MCF 10A (cell line): ENCODE data around the gene ASB3. TPM values are rescaled to one million over a fixed set of nuclear protein-coding genes. Genes with fewer than 3 reads are reported as not detected.

Experiments
- BruUV-seq: library from RNA; stranded (reverse); fragments of 400-500 nt; replicated peaks from 2 replicates; lab custom pipeline; 2021; lab: Mats Ljungman, UMichigan
- CTCF ChIA-PET: fragments of 300-600 bp; sonication (Branson Sonifier 250); formaldehyde crosslinking; extraction: SDS; loops from one replicate; lab custom pipeline; 2021; ENCODE audit warnings: antibody characterized with exemption, inconsistent platforms; lab: Yijun Ruan, JAX
- POLR2A ChIA-PET: fragments of 300-600, 350-650 bp; sonication (Branson Sonifier 250); formaldehyde crosslinking; extraction: SDS; loops from one replicate; lab custom pipeline; 2020; ENCODE audit warnings: antibody characterized with exemption, inconsistent platforms; lab: Yijun Ruan, JAX
- DNase-seq: peaks from one replicate; pipeline ENCODE4 v3.0.0-alpha.2; 2018; ENCODE audit not compliant: unreplicated experiment
- H3K27ac Mint-ChIP-seq: one replicate; pipeline ENCODE4 v1.8.0; 2022; ENCODE audit warnings: mild to moderate bottlenecking, low read depth, mixed read lengths; ENCODE audit not compliant: unreplicated experiment
- H3K27me3 Mint-ChIP-seq: one replicate; pipeline ENCODE4 v1.8.0; 2022; ENCODE audit warnings: mixed read lengths; ENCODE audit not compliant: insufficient read depth, unreplicated experiment
- H3K36me3 Mint-ChIP-seq: one replicate; pipeline ENCODE4 v1.8.0; 2022; ENCODE audit warnings: mild to moderate bottlenecking, moderate library complexity, mixed read lengths; ENCODE audit not compliant: insufficient read depth, unreplicated experiment
- H3K4me1 Mint-ChIP-seq: one replicate; pipeline ENCODE4 v1.8.0; 2022; ENCODE audit warnings: mixed read lengths; ENCODE audit not compliant: insufficient read depth, unreplicated experiment
- H3K4me3 Mint-ChIP-seq: one replicate; pipeline ENCODE4 v1.8.0; 2022; ENCODE audit warnings: mild to moderate bottlenecking, moderate library complexity, mixed read lengths; ENCODE audit not compliant: unreplicated experiment
- H3K9me3 Mint-ChIP-seq: one replicate; pipeline ENCODE4 v1.8.0; 2022; ENCODE audit warnings: mixed read lengths; ENCODE audit not compliant: unreplicated experiment
- intact Hi-C: fragments of 100-400 bp; cut with micrococcal nuclease; formaldehyde crosslinking; loops from 2 replicates; pipeline ENCODE4 v1.14.1; 2022
- total RNA-seq: library from RNA; stranded (reverse); gene quantifications from 2 replicates; pipeline ENCODE4 v1.2.3, GENCODE V29; 2022
- TF ChIP-seq, protein P1 (sequence below): fragments of 200-600 bp; IDR thresholded peaks from one replicate; pipeline ENCODE4 v1.8.0; 2022; ENCODE audit warnings: antibody characterized with exemption, mild to moderate bottlenecking; ENCODE audit not compliant: unreplicated experiment

The ASB3 gene
- total RNA-seq, 1 experiment from 2014 or later = 19.7 TPM

DNA sequence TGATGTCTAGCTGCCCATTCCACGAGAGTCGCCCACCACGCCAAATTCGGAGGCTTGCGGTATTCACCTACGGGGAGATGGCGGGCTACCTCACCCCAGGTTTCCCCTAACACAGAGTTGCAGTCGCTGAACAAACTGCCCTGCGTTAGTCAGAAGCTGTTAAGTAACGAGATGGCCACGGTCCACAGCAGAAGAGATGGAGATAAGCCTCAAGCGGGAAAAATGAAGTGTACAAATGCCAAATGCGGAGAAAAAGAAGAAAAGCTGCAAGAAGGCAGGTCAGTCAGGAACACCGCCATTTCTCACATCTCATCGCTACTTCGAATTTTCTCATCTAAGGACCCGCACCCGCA is 425 bp downstream of the ASB3 start:
- Mint-ChIP-seq H3K4me1 (peaks cover 12% of the 10 kb centered on the region), H3K27me3 (no peaks in the 10 kb centered on the region), H3K27ac (peak overlapping the region; percentile 62), H3K4me3 (peak overlapping the region; percentile 83), H3K36me3 (no peaks in the 10 kb centered on the region), H3K9me3 (no peaks in the 10 kb centered on the region)
- TF ChIP-seq, protein P1, sequence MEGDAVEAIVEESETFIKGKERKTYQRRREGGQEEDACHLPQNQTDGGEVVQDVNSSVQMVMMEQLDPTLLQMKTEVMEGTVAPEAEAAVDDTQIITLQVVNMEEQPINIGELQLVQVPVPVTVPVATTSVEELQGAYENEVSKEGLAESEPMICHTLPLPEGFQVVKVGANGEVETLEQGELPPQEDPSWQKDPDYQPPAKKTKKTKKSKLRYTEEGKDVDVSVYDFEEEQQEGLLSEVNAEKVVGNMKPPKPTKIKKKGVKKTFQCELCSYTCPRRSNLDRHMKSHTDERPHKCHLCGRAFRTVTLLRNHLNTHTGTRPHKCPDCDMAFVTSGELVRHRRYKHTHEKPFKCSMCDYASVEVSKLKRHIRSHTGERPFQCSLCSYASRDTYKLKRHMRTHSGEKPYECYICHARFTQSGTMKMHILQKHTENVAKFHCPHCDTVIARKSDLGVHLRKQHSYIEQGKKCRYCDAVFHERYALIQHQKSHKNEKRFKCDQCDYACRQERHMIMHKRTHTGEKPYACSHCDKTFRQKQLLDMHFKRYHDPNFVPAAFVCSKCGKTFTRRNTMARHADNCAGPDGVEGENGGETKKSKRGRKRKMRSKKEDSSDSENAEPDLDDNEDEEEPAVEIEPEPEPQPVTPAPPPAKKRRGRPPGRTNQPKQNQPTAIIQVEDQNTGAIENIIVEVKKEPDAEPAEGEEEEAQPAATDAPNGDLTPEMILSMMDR = no peak
- CTCF ChIA-PET = interaction anchor here (0.6 to 2.3 kb wide), 3 partner anchors 10 to 1175 kb away, joined by 3 to 11 read pairs (median 3); partner anchors contain the start of gene CHAC2
- TSS peak; percentile 46 for BruUV-seq
- intact Hi-C loops = no loop called here
- POLR2A ChIA-PET = interaction anchor here (0.6 to 7.8 kb wide), 15 partner anchors 8 to 774 kb away, joined by 3 to 112 read pairs (median 4); partner anchors contain the start of gene CHAC2
- DNase-seq = peak; percentile 41

DNA sequence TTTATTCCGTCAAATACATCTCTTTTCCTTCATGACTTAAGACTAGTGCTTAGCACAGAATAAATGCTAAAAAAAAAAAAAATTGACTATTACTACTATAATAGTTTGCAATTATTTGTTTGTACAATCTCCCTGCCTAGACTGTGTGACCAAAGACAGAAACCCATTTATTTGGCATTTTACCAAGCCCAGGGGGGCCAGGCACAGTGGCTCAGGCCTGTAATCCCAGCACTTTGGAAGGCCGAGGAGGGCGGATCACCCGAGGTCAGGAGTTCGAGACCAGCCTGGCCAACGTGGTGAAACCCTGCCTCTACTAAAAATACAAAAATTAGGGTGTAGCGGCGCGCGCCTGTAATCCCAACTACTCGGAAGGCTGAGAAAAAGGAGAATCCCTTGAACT is 1.4 kb downstream of the ASB3 start:
- Mint-ChIP-seq H3K27me3 (no peaks in the 10 kb centered on the region), H3K4me3 (peak overlapping the region; percentile 83), H3K4me1 (peaks cover 12% of the 10 kb centered on the region), H3K27ac (peak overlapping the region; percentile 62), H3K9me3 (no peaks in the 10 kb centered on the region), H3K36me3 (no peaks in the 10 kb centered on the region)
- BruUV-seq = no TSS peak
- DNase-seq = no peak
- POLR2A ChIA-PET = interaction anchor here (0.6 to 7.8 kb wide), 11 partner anchors 9 to 1976 kb away, joined by 3 to 112 read pairs (median 5); partner anchors contain the start of gene CHAC2
- CTCF ChIA-PET = interaction anchor here (0.6 kb wide), 1 partner anchor 14 kb away, joined by 4 read pairs; no protein-coding TSS in a partner anchor
- TF ChIP-seq, protein P1 = no peak
- intact Hi-C loops = no loop called here

DNA sequence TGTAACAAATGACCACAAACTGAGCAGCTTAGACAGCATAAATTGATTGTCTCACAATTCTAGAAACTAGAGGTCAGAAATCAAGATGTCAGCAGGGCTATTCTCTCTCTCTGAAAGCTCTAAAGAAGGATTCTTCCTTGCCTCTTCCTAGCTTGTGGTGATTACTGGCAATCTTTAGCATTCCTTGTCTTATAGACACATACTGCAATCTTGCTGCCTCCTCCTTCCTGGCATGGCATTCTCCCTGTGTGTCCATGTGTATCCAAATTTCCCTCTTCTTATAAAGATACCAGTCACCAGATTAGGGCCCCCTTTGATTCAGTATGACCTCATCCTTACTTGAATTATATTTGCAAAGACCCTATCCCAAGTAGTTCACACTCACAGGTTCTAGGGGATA is 2.3 kb downstream of the ASB3 start:
- no TSS peak for BruUV-seq
- POLR2A ChIA-PET = interaction anchor here (0.6 to 7.8 kb wide), 7 partner anchors 8 to 830 kb away, joined by 3 to 112 read pairs (median 5); partner anchors contain the start of gene CHAC2
- CTCF ChIA-PET = interaction anchor here (1.2 kb wide), 1 partner anchor 13 kb away, joined by 3 read pairs; no protein-coding TSS in a partner anchor
- TF ChIP-seq, protein P1 = no peak
- Mint-ChIP-seq H3K9me3 (no peaks in the 10 kb centered on the region), H3K27me3 (no peaks in the 10 kb centered on the region), H3K4me1 (peaks cover 12% of the 10 kb centered on the region), H3K36me3 (peaks cover 7% of the 10 kb centered on the region), H3K27ac (peak overlapping the region; percentile 62), H3K4me3 (peak overlapping the region; percentile 38)
- intact Hi-C loops = no loop called here
- DNase-seq = no peak

DNA sequence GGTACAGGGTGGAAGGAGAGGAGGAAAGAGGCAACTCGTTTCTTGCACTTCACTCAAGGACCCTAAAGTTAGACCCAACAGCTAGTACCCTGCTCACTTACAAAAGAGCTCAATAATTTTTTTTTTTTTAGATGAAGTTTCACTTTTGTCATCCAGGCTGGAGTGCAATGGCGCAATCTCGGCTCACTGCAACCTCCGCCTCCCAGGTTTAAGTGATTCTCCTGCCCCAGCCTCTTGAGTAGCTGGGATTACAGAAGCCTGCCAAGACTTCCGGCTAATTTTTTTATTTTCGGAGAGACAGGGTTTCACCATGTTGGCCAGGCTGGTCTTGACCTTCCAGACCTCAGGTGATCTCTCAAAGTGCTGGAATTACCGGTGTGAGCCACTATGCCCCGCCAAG is 4.1 kb downstream of the ASB3 start:
- H3K9me3 Mint-ChIP-seq = no peaks in the 10 kb centered on the region
- peaks cover 12% of the 10 kb centered on the region for H3K4me1 Mint-ChIP-seq
- CTCF ChIA-PET = no interaction called here

More for the DNA sequence above, 4.1 kb downstream of the ASB3 start:
- Mint-ChIP-seq H3K27ac (no peak overlapping the region), H3K4me3 (no peak overlapping the region), H3K36me3 (peaks cover 7% of the 10 kb centered on the region), H3K27me3 (no peaks in the 10 kb centered on the region)
- POLR2A ChIA-PET = interaction anchor here (7.8 kb wide), 1 partner anchor 15 kb away, joined by 112 read pairs; the partner anchor contains the start of gene CHAC2
- TF ChIP-seq, protein P1 = no peak
- intact Hi-C loops = no loop called here
- DNase-seq = no peak
- BruUV-seq = no TSS peak
